Mesenchymal stem cell (in vitro differentiated cells and primary cell): ENCODE results near the gene SOX18.

Source experiments
- DNase-seq: peaks from one replicate; pipeline ENCODE4 v3.0.0-alpha.2; 2013
- H2AFZ ChIP-seq: one replicate; pipeline ENCODE4 v1.6.1; 2013; ENCODE audit warnings: low read depth, mild to moderate bottlenecking, control low read depth, inconsistent platforms, low read length, moderate library complexity
- H2AK5ac ChIP-seq: 2 replicates; pipeline ENCODE4 v1.6.1; 2013; ENCODE audit warnings: low read length, moderate library complexity, mild to moderate bottlenecking, inconsistent platforms; ENCODE audit not compliant: severe bottlenecking
- H2BK120ac ChIP-seq: one replicate; pipeline ENCODE4 v1.6.1; 2013; ENCODE audit warnings: low read depth, mild to moderate bottlenecking, inconsistent platforms, low read length, moderate library complexity
- H2BK12ac ChIP-seq, 2 experiments: one replicate each; pipeline ENCODE4 v1.6.1; 2013; ENCODE audit warnings: inconsistent platforms in 2 of 2, low read length in 2 of 2, mild to moderate bottlenecking in 2 of 2, moderate library complexity in 2 of 2, control low read depth in 1 of 2
- H2BK15ac ChIP-seq: one replicate; pipeline ENCODE4 v1.6.1; 2013; ENCODE audit warnings: mild to moderate bottlenecking, low read depth, inconsistent platforms; ENCODE audit not compliant: poor library complexity, severe bottlenecking
- H2BK5ac ChIP-seq: 2 replicates; pipeline ENCODE4 v1.6.1; 2013; ENCODE audit warnings: low read depth, mild to moderate bottlenecking, low read length, control low read depth, inconsistent platforms; ENCODE audit not compliant: poor library complexity, severe bottlenecking
- H3K14ac ChIP-seq, 2 experiments: one replicate each; pipeline ENCODE4 v1.6.1; 2013; ENCODE audit warnings: inconsistent platforms in 2 of 2, low read length in 2 of 2, control low read depth in 1 of 2, mild to moderate bottlenecking in 1 of 2, moderate library complexity in 1 of 2
- H3K18ac ChIP-seq, 2 experiments: one replicate each; pipeline ENCODE4 v1.6.1; 2013; ENCODE audit warnings: inconsistent platforms in 2 of 2, low read length in 2 of 2, control low read depth in 1 of 2, low read depth in 1 of 2, mild to moderate bottlenecking in 1 of 2
- H3K23ac ChIP-seq, 2 experiments: one replicate each; pipeline ENCODE4 v1.6.1; 2013; ENCODE audit warnings: inconsistent platforms in 2 of 2, low read length in 2 of 2, mild to moderate bottlenecking in 2 of 2, moderate library complexity in 2 of 2, control low read depth in 1 of 2
- H3K27ac ChIP-seq: 2 replicates; pipeline ENCODE4 v1.5.1; 2013; ENCODE audit warnings: mild to moderate bottlenecking, moderate library complexity, low read length, control low read depth, inconsistent platforms; ENCODE audit not compliant: poor library complexity, severe bottlenecking
- H3K27me3 ChIP-seq, 2 experiments: 2 replicates each; pipeline versions ENCODE4 v1.6.1 to v1.7.0; 2013; ENCODE audit warnings: low read length in 2 of 2, mild to moderate bottlenecking in 2 of 2, moderate library complexity in 2 of 2, control low read depth in 1 of 2, inconsistent platforms in 1 of 2; ENCODE audit not compliant: control insufficient read depth in 1 of 2, insufficient read depth in 1 of 2
- H3K36me3 ChIP-seq, 2 experiments: 2 replicates each; pipeline versions ENCODE4 v1.6.1 to v1.7.0; 2013; ENCODE audit warnings: low read length in 2 of 2, control low read depth in 1 of 2, inconsistent platforms in 1 of 2, low read depth in 1 of 2, mild to moderate bottlenecking in 1 of 2; ENCODE audit not compliant: insufficient read depth in 2 of 2, control insufficient read depth in 1 of 2
- H3K4ac ChIP-seq, 2 experiments: one replicate each; pipeline ENCODE4 v1.6.1; 2013; ENCODE audit warnings: inconsistent platforms in 2 of 2, low read length in 2 of 2, mild to moderate bottlenecking in 2 of 2, moderate library complexity in 2 of 2, control low read depth in 1 of 2, low read depth in 1 of 2
- H3K4me1 ChIP-seq: 2 replicates; pipeline ENCODE4 v1.6.1; 2013; ENCODE audit warnings: low read depth, low read length, control low read depth; ENCODE audit not compliant: control insufficient read depth, insufficient read depth
- H3K4me2 ChIP-seq: 2 replicates; pipeline ENCODE4 v1.6.1; 2013; ENCODE audit warnings: low read length, mild to moderate bottlenecking, inconsistent platforms; ENCODE audit not compliant: poor library complexity, severe bottlenecking
- H3K4me3 ChIP-seq, 2 experiments: 2 replicates each; pipeline versions ENCODE4 v1.5.1 to v1.7.0; 2013; ENCODE audit warnings: low read length in 2 of 2, mild to moderate bottlenecking in 2 of 2, control low read depth in 1 of 2, low read depth in 1 of 2; ENCODE audit not compliant: insufficient read depth in 1 of 2
- H3K79me1 ChIP-seq: replicated peaks from 2 replicates; pipeline ENCODE4 v1.6.1; 2013; ENCODE audit warnings: mild to moderate bottlenecking, control low read depth, low read length, inconsistent platforms; ENCODE audit not compliant: poor library complexity, severe bottlenecking
- H3K9ac ChIP-seq: 2 replicates; pipeline ENCODE4 v1.7.0; 2013; ENCODE audit warnings: mild to moderate bottlenecking, low read length, moderate library complexity
- H3K9me3 ChIP-seq: 2 replicates; pipeline ENCODE4 v1.7.0; 2013; ENCODE audit warnings: mild to moderate bottlenecking, low read length; ENCODE audit not compliant: control insufficient read depth
- H4K8ac ChIP-seq: one replicate; pipeline ENCODE4 v1.6.1; 2013; ENCODE audit warnings: inconsistent platforms, mild to moderate bottlenecking, low read length, moderate library complexity
- H4K91ac ChIP-seq: one replicate; pipeline ENCODE4 v1.6.1; 2013; ENCODE audit warnings: mild to moderate bottlenecking, low read length, inconsistent platforms
- WGBS: methylation state at CpG from one replicate; pipeline ENCODE4 v1.1.7; 2013; ENCODE audit warnings: mixed read lengths; 5-methylcytosine and 5-hydroxymethylcytosine counted together

Gene SOX18

GRCh38 chr20:64038224-64038564 is 11.2 kb downstream of the SOX18 start:
- Histone ChIP-seq H2BK15ac (no peak overlapping the region), H3K4me3 (peak overlapping the region in 1 of 2 experiments; percentile 46), H2BK5ac (no peak overlapping the region), H2AK5ac (no peak overlapping the region), H3K23ac (no peak overlapping the region), H2AFZ (no peak overlapping the region), H3K4me1 (peaks cover 45% of the 10 kb centered on the region), H4K8ac (no peak overlapping the region), H3K14ac (no peak overlapping the region), H3K27ac (no peak overlapping the region), H3K9me3 (no peaks in the 10 kb centered on the region), H3K18ac (no peak overlapping the region), H2BK120ac (no peak overlapping the region), H3K4ac (no peak overlapping the region), H2BK12ac (no peak overlapping the region), H3K9ac (no peak overlapping the region), H3K79me1 (no peaks in the 10 kb centered on the region), H3K27me3 (peaks cover 35 to 58% of the 10 kb centered on the region in 2 experiments), H4K91ac (no peak overlapping the region), H3K4me2 (peak overlapping the region; percentile 88), H3K36me3 (peaks cover 18 to 30% of the 10 kb centered on the region in 2 experiments)
- WGBS: 1% methylated on average over 12 of the region's 30 CpGs
- DNase-seq: no peak

GRCh38 chr20:64037498-64038213 is 11.8 kb downstream of the SOX18 start:
- DNase-seq: no peak
- H3K4me3 ChIP-seq: no peak overlapping the region
- H2BK120ac ChIP-seq: no peak overlapping the region
- peaks cover 35 to 58% of the 10 kb centered on the region in 2 experiments for H3K27me3 ChIP-seq
- no peaks in the 10 kb centered on the region for H3K79me1 ChIP-seq
- H3K18ac ChIP-seq: no peak overlapping the region
- no peak overlapping the region for H3K14ac ChIP-seq
- peaks cover 45% of the 10 kb centered on the region for H3K4me1 ChIP-seq
- no peaks in the 10 kb centered on the region for H3K9me3 ChIP-seq
- peak overlapping the region in 1 of 2 experiments; percentile 11 for H3K23ac ChIP-seq
- H2AK5ac ChIP-seq: no peak overlapping the region
- H2AFZ ChIP-seq: no peak overlapping the region
- H3K4me2 ChIP-seq: peak overlapping the region; percentile 5
- H2BK15ac ChIP-seq: no peak overlapping the region
- H3K9ac ChIP-seq: no peak overlapping the region
- H4K91ac ChIP-seq: no peak overlapping the region
- H3K4ac ChIP-seq: no peak overlapping the region
- 30% methylated on average over 23 of the region's 36 CpGs for WGBS
- H2BK12ac ChIP-seq: no peak overlapping the region
- no peak overlapping the region for H3K27ac ChIP-seq
- no peak overlapping the region for H2BK5ac ChIP-seq
- peaks cover 24 to 35% of the 10 kb centered on the region in 2 experiments for H3K36me3 ChIP-seq
- no peak overlapping the region for H4K8ac ChIP-seq

- H3K27me3 ChIP-seq: peaks cover 33 to 54% of the 10 kb centered on the region in 2 experiments
- no peak overlapping the region for H2AFZ ChIP-seq
- H2BK15ac ChIP-seq: no peak overlapping the region
- H3K14ac ChIP-seq: no peak overlapping the region
- peaks cover 42% of the 10 kb centered on the region for H3K4me1 ChIP-seq
- no peak overlapping the region for H4K8ac ChIP-seq
- H2BK5ac ChIP-seq: no peak overlapping the region
- H3K9me3 ChIP-seq: no peaks in the 10 kb centered on the region
- no peak for DNase-seq
- H3K9ac ChIP-seq: no peak overlapping the region
- H2BK12ac ChIP-seq: no peak overlapping the region
- H3K79me1 ChIP-seq: no peaks in the 10 kb centered on the region
- no peak overlapping the region for H4K91ac ChIP-seq
- H3K4ac ChIP-seq: no peak overlapping the region
- H2AK5ac ChIP-seq: no peak overlapping the region
- no peak overlapping the region for H3K27ac ChIP-seq
- H3K23ac ChIP-seq: no peak overlapping the region
- no peak overlapping the region for H3K18ac ChIP-seq
- no peak overlapping the region for H2BK120ac ChIP-seq
- no peak overlapping the region for H3K4me2 ChIP-seq
- 100% methylated on average over 1 of the region's 3 CpGs for WGBS
- H3K4me3 ChIP-seq: no peak overlapping the region
- peaks cover 29 to 40% of the 10 kb centered on the region in 2 experiments for H3K36me3 ChIP-seq
Measured at GRCh38 chr20:64037199-64037497, 12.3 kb downstream of the SOX18 start.

GRCh38 chr20:64036346-64037198 is 12.9 kb downstream of the SOX18 start:
- Histone ChIP-seq H2AK5ac (no peak overlapping the region), H2BK12ac (no peak overlapping the region), H3K4ac (no peak overlapping the region), H3K4me2 (no peak overlapping the region), H3K27ac (no peak overlapping the region), H2BK120ac (no peak overlapping the region), H3K9me3 (no peaks in the 10 kb centered on the region), H4K8ac (no peak overlapping the region), H2BK15ac (no peak overlapping the region), H3K18ac (no peak overlapping the region), H3K23ac (no peak overlapping the region), H2AFZ (no peak overlapping the region), H3K36me3 (peaks cover 34 to 46% of the 10 kb centered on the region in 2 experiments), H3K79me1 (no peaks in the 10 kb centered on the region), H4K91ac (no peak overlapping the region), H3K14ac (no peak overlapping the region), H3K4me1 (peaks cover 38% of the 10 kb centered on the region), H2BK5ac (no peak overlapping the region), H3K4me3 (no peak overlapping the region), H3K27me3 (peaks cover 27 to 48% of the 10 kb centered on the region in 2 experiments), H3K9ac (no peak overlapping the region)
- WGBS: 81% methylated on average over 17 of the region's 17 CpGs
- no peak for DNase-seq
